Subcutaneous adipose tissue (tissue), 4 donors: ENCODE measurements around the gene TCP11L2. TPM values are rescaled to one million over a fixed set of nuclear protein-coding genes. Genes with fewer than 3 reads are reported as not detected.

Experiments
- CTCF ChIP-seq: fragments of 450-650 bp; IDR thresholded peaks from one replicate; pipeline ENCODE4 v1.5.1; 2016; ENCODE audit warnings: low read depth, mild to moderate bottlenecking, control low read depth, antibody characterized with exemption, moderate library complexity
- total RNA-seq, 4 donors: library from RNA; depleted of rRNA; stranded (reverse); fragments of >200 nt; gene quantifications; one replicate each; pipeline ENCODE4 v1.1.0, GENCODE V29; 2016

Gene TCP11L2
- total RNA-seq, 4 donors from 2014 or later, result 25.2 to 48.8 (median 38.8) TPM

- TF ChIP-seq CTCF, result no peak
Measured at GRCh38 chr12:106275458-106275857, 27.1 kb upstream of the TCP11L2 start.

DNA sequence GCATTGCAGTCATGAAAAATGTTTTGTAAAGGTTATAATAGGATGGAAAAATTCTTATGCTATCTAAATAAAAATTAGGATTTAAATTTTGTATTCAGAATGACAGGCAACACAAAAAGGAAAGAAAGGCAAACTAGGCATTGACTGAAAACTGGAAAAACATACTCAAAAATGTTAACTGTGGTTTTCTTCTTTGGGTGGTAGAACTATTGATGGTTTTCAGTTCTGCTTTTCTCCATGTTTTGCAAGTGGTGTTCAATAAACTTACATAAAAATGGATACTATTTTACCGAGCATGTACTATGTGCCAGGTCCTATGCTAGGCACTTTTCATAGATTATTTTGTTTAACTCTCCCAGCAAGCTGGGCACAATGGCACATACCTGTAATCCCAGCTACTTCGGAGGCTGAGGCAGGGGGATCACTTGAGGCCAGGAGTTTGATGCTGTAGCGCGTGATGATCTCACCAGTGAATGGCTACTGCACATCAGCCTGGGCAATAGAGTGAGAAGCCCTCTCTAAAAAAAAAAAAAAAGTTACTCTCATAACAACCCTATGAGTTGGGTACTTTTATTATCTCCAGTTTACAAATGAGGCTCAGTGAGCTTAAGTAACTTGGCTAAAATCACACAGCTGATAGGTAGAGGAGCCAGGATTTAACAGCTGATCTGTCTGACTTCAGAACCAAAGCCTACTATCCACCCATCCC lies 26.3 kb upstream of the TCP11L2 start:
- no peak for TF ChIP-seq CTCF

- TF ChIP-seq CTCF, result no peak
Measured at GRCh38 chr12:106280106-106280505, 22.4 kb upstream of the TCP11L2 start.

DNA sequence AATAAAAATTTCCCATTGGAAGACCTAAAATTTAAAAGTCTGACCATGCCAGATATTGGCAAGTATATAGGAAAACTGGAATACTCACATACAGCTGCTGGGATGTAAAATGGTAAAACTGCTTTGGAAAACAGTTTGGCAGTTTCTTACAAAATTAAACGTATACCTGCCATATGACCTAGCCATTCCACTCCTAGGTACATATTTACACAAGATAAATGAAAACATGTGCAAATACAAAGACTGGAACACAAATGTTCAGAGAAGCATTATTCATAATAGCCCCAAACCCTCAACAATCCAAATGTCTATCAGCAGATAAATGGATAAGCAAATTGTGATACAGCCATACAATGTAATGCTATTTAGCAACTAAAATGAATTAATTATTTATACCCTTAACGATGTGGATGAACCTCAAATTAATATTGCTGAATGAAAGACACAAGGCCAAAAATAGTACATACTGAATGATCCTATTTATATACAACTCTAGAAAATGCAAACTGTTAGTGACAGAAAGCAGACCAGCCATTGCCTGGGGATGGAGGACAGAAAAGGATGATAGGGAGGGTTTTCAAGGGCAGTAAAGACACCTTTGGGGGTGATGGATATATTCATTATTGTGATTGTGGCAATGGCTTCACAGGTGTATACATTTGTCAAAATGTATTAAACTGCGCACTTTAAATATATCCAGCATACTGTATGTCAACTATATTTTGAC lies 21.3 kb upstream of the TCP11L2 start:
- TF ChIP-seq CTCF, result no peak

DNA sequence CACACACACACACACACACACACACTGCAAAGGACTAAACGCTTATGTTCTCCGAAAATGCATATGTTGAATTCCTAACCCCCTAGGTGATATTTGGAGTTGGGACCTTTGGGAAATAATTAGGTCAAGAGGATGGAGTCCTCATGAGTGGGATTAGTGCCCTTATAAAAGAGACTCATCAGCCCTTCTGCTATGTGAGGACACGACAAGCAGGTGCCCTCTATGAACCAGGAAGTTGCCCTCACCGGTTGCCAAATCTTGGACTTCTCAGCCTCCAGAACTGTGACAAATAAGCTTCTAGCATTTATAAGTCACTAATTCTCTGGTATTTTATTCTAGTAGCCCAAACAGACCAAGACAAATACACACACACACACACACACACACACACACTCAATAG lies 20.7 kb upstream of the TCP11L2 start:
- TF ChIP-seq CTCF, result no peak

DNA sequence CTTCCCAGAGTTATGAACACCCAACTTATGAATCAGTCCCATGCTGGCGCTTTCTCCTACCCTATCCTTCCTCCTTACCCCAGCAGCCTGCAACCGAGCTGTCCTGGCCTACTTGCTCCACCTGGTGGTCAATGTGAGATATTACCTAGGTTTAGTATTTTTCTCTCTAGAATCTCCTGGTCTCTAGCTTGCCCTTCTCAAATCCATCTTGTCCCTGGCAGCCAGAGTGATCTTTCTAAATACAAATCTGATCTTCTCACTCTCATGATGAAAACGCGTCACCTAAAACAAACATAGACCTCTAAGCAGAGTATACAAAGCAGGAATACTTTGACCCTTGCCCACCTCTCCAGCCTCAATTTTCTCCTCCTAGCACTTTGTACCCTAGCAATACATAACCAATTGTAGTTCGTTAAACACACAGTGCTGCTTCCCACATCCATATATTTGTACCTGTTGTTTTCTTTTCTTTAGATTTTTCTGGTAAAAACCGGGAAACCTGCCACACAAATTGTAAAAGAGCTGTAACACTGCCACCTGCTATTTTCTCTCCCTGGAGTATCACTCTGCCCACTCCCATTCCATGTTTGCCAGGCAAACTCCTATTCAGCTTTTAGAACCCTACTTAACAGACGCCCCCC lies 20.0 kb upstream of the TCP11L2 start:
- TF ChIP-seq CTCF, result no peak
